OCI-LY3 (cell line): ENCODE measurements around the gene COG8.
"Not testable (repeated sequence)": the region's sequence is repeated elsewhere in the genome, so short reads cannot be mapped to it uniquely, and the experiment has no call there.

Experiments used
- H2AFZ ChIP-seq: fragments of 200-600, 300-600 bp; shearing (Covaris generic); 2 replicates; pipeline ENCODE4 v1.6.0; 2014; ENCODE audit warnings: antibody characterized with exemption, low read depth, low read length
- H3K27ac ChIP-seq: fragments of 200-600, 300-600 bp; sonication (generic); 2 replicates; pipeline ENCODE4 v1.5.1; 2014; ENCODE audit warnings: mild to moderate bottlenecking, low read length, moderate library complexity, mixed read lengths
- H3K27me3 ChIP-seq: fragments of 200-600, 300-600 bp; sonication (generic); 2 replicates; pipeline ENCODE4 v1.6.1; 2014; ENCODE audit warnings: low read depth, low read length, mixed read lengths
- H3K36me3 ChIP-seq: fragments of 200-600, 300-600 bp; sonication (generic); replicated peaks from 2 replicates; pipeline ENCODE3; 2014; ENCODE audit warnings: low read depth, low read length, mixed read lengths
- H3K4me1 ChIP-seq: fragments of 300-600, 200-600 bp; sonication (generic); 2 replicates; pipeline ENCODE4 v1.6.1; 2014; ENCODE audit warnings: low read length, mixed read lengths
- H3K4me2 ChIP-seq: fragments of 200-600, 300-600 bp; sonication (generic); 2 replicates; pipeline ENCODE4 v1.6.1; 2014; ENCODE audit warnings: low read length, mixed read lengths
- H3K4me3 ChIP-seq: fragments of 300-600, 200-600 bp; sonication (generic); 2 replicates; pipeline ENCODE4 v1.5.1; 2014; ENCODE audit warnings: antibody characterized with exemption, mild to moderate bottlenecking, low read length, moderate library complexity
- H3K79me2 ChIP-seq: fragments of 300-600, 200-600 bp; shearing (Covaris generic); 2 replicates; pipeline ENCODE4 v1.6.1; 2014; ENCODE audit warnings: mild to moderate bottlenecking, low read length, mixed read lengths
- H3K9ac ChIP-seq: fragments of 300-600, 200-600 bp; shearing (Covaris generic); 2 replicates; pipeline ENCODE4 v1.6.0; 2014; ENCODE audit warnings: mild to moderate bottlenecking, low read length, moderate library complexity
- H3K9me3 ChIP-seq: fragments of 200-600, 300-600 bp; shearing (Covaris generic); 2 replicates; pipeline ENCODE4 v1.6.1; 2014; ENCODE audit warnings: low read length, mixed read lengths; ENCODE audit not compliant: insufficient read depth
- H4K20me1 ChIP-seq: fragments of 200-600, 300-600 bp; sonication (generic); 2 replicates; pipeline ENCODE4 v1.6.1; 2016; ENCODE audit warnings: low read length, mixed read lengths; ENCODE audit not compliant: insufficient read depth
- EZH2phosphoT487 ChIP-seq: fragments of 200-600 bp; shearing (Covaris generic); IDR thresholded peaks from 2 replicates; pipeline ENCODE4 v1.6.1; 2018; ENCODE audit warnings: antibody characterized with exemption, mixed run types, low read depth
- TF ChIP-seq, protein P1 (sequence below): fragments of 200-600, 300-600 bp; sonication (generic); IDR thresholded peaks from 2 replicates; pipeline ENCODE4 v1.5.1; 2014; ENCODE audit warnings: antibody characterized with exemption, low read length, low read depth

COG8 gene

DNA sequence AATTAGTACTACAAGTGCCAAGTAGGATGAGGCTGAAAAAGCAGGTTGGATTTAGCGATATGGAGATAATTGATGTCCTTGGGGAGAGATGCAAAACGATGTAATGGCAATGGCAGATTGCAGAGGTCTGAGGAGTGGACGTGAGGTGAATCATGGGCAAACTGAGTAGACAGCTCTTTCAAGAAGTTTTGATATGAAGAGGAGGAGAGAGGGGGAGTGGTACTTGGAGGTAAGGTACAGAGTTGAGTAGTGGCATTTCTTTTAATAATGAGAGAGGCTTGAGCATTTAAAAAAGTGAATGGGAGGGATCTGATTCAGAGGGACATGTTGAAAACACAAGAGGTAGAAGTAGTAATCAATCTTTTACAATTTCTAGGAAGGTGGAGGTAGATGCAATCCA is 46.0 kb downstream of the COG8 start:
- Histone ChIP-seq H4K20me1 (no peaks in the 10 kb centered on the region), H3K4me3 (no peak overlapping the region), H3K4me2 (no peak overlapping the region), H3K36me3 (no peaks in the 10 kb centered on the region), H3K9me3 (no peaks in the 10 kb centered on the region), H3K4me1 (no peaks in the 10 kb centered on the region), H3K27me3 (no peaks in the 10 kb centered on the region), H3K79me2 (no peaks in the 10 kb centered on the region), H3K27ac (no peak overlapping the region), H2AFZ (no peak overlapping the region), H3K9ac (no peak overlapping the region)
- TF ChIP-seq, protein P1, sequence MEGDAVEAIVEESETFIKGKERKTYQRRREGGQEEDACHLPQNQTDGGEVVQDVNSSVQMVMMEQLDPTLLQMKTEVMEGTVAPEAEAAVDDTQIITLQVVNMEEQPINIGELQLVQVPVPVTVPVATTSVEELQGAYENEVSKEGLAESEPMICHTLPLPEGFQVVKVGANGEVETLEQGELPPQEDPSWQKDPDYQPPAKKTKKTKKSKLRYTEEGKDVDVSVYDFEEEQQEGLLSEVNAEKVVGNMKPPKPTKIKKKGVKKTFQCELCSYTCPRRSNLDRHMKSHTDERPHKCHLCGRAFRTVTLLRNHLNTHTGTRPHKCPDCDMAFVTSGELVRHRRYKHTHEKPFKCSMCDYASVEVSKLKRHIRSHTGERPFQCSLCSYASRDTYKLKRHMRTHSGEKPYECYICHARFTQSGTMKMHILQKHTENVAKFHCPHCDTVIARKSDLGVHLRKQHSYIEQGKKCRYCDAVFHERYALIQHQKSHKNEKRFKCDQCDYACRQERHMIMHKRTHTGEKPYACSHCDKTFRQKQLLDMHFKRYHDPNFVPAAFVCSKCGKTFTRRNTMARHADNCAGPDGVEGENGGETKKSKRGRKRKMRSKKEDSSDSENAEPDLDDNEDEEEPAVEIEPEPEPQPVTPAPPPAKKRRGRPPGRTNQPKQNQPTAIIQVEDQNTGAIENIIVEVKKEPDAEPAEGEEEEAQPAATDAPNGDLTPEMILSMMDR: no peak
- TF ChIP-seq EZH2phosphoT487: no peak

DNA sequence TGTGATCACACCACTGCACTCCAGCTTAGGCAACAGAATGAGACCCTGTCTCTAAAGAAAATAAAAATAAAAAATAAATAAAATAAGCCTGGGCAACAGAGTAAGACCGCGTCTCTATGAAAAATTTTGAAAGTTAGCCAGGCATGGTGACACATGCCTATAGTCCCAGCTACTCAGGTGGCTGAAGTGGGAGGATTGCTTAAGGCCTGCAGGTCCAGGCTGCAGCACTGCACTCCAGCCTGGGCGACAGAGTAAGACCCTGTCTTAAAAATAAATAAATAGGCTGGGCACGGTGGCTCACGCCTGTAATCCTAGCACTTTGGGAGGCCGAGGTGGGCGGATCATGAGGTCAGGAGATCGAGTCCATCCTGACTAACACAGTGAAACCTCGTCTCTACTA is 47.7 kb downstream of the COG8 start:
- H3K36me3 ChIP-seq, H2AFZ ChIP-seq, H3K9ac ChIP-seq, H3K4me1 ChIP-seq, H3K9me3 ChIP-seq, H3K4me3 ChIP-seq, H4K20me1 ChIP-seq, H3K4me2 ChIP-seq, H3K79me2 ChIP-seq, H3K27ac ChIP-seq, H3K27me3 ChIP-seq: not testable (repeated sequence)

DNA sequence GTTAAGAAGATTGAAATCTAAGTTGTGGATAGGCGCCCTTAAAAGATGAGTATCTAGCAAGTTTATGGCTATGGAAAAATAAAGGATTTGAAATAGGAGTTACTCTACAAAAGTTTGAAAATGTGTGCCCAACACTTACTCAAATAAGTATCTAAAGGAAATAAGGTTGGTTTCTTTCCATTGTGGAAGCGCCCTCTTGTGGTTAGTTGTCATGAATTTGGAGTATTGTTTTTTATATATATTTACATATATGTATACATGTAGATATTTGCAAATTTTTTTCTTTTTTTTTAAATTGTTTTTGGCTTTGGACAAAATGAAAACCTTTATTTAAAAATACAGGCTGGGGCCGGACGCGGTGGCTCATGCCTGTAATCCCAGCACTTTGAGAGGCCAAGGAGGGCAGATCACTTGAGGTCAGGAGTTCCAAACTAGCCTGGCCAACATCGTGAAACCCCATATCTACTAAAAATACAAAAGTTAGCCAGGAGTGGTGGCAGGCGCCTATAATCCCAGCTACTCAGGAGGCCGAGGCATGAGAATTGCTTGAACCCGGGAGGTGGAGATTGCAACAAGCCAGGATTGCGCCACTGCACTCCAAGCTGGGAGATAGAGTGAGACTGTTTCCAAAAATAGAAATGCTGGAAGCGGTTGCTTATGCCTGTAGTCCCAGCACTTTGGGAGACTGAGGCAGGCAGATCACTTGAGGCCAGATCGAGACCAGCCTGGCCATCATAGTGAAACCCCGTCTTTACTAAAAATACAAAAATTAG is 52.2 kb downstream of the COG8 start:
- H3K4me1 ChIP-seq: 0 out of 2 replicates have a peak, but pooled peaks cover 3% of the 10 kb centered on the region
- no peak for TF ChIP-seq EZH2phosphoT487
- TF ChIP-seq, protein P1: peak; percentile 50
- no peak overlapping the region for H3K4me2 ChIP-seq
- no peak overlapping the region for H2AFZ ChIP-seq
- H3K9me3 ChIP-seq: no peaks in the 10 kb centered on the region
- H4K20me1 ChIP-seq: no peaks in the 10 kb centered on the region
- no peak overlapping the region for H3K9ac ChIP-seq
- no peak overlapping the region for H3K4me3 ChIP-seq
- H3K27me3 ChIP-seq: no peaks in the 10 kb centered on the region
- peaks cover 2% of the 10 kb centered on the region for H3K36me3 ChIP-seq
- H3K27ac ChIP-seq: no peak overlapping the region
- no peaks in the 10 kb centered on the region for H3K79me2 ChIP-seq

DNA sequence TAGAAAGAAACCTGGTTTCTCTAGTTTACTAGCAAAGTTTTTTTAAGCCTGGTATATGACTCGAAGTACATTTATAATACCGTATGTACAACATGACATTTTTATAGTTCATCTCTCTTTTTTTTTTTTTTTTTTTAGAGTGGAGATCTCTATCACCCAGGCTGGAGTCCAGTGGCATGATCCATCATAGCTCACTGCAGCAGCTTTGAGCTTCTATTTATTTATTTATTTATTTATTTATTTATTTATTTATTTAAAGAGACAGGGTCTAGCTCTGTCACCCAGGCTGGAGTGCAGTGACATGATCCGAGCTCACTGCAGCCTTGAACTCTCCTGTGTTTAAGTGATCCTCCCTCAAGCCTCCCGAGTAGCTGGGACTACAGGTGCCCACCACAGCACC is 54.1 kb downstream of the COG8 start:
- Histone ChIP-seq H3K79me2 (no peaks in the 10 kb centered on the region), H3K36me3 (peaks cover 2% of the 10 kb centered on the region), H3K4me1 (0 out of 2 replicates have a peak, but pooled peaks cover 3% of the 10 kb centered on the region), H3K4me2 (no peak overlapping the region), H3K27ac (no peak overlapping the region), H2AFZ (no peak overlapping the region), H3K4me3 (no peak overlapping the region), H3K27me3 (no peaks in the 10 kb centered on the region), H4K20me1 (no peaks in the 10 kb centered on the region), H3K9ac (no peak overlapping the region), H3K9me3 (no peaks in the 10 kb centered on the region)
- TF ChIP-seq EZH2phosphoT487: no peak
- TF ChIP-seq, protein P1: no peak
